ENCODE measurements around the gene GGACT. TPM values are rescaled to one million over a fixed set of nuclear protein-coding genes. Genes with fewer than 3 reads are reported as not detected.
"Not testable (repeated sequence)": the region's sequence is repeated elsewhere in the genome, so short reads cannot be mapped to it uniquely, and the experiment has no call there.

Gene GGACT
- total RNA-seq, 3 donors from 2014 or later (not counting 1 experiment from before 2014, with no cell fraction given): 8.8 to 16.4 (median 15.1) TPM

DNA sequence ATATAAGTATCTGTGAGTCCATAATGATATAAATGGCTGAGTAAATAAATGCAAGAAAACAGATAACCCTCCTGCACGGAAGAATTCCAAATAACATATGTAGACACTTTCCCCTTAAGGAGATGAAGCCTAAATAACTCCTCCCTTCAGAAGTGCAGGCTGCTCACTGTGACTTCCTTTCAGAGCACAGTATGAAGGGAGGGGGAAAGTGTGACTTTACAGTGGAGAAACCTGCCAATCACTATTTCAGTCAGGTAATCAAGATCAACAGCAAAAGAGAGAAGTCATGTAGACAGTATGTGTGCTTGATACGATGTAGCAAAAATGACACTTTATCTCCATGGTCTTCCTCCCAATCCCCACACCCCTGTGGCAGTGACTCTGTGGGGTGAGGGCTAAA lies 7.1 kb downstream of the GGACT start:
- Histone ChIP-seq H3K36me3 (ENCODE audit: control insufficient read depth, insufficient read depth, low read length) (peaks cover 8% of the 10 kb centered on the region), H3K4me1 (ENCODE audit: control insufficient read depth, insufficient read depth, low read length) (peaks cover 4% of the 10 kb centered on the region), H3K9me3 (ENCODE audit: control insufficient read depth, insufficient read depth, low read length) (no peaks in the 10 kb centered on the region), H3K4me3 (ENCODE audit: low read length) (no peak overlapping the region), H3K27me3 (ENCODE audit: control insufficient read depth, insufficient read depth, low read length) (no peaks in the 10 kb centered on the region), H3K27ac (ENCODE audit: low read length) (no peak overlapping the region)
- peaks cover 7% of the 10 kb centered on the region for H3K36me3 Mint-ChIP-seq
- TF ChIP-seq, protein P1, sequence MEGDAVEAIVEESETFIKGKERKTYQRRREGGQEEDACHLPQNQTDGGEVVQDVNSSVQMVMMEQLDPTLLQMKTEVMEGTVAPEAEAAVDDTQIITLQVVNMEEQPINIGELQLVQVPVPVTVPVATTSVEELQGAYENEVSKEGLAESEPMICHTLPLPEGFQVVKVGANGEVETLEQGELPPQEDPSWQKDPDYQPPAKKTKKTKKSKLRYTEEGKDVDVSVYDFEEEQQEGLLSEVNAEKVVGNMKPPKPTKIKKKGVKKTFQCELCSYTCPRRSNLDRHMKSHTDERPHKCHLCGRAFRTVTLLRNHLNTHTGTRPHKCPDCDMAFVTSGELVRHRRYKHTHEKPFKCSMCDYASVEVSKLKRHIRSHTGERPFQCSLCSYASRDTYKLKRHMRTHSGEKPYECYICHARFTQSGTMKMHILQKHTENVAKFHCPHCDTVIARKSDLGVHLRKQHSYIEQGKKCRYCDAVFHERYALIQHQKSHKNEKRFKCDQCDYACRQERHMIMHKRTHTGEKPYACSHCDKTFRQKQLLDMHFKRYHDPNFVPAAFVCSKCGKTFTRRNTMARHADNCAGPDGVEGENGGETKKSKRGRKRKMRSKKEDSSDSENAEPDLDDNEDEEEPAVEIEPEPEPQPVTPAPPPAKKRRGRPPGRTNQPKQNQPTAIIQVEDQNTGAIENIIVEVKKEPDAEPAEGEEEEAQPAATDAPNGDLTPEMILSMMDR (IDR thresholded peaks at IDR 0.05): no peak
- whole genome bisulfite sequencing (ENCODE audit: insufficient coverage): no CpG with 5 or more reads among the region's 2 CpGs
- intact Hi-C loops (cut with micrococcal nuclease): no loop called here
- ATAC-seq (peak; percentile 62 to 80 (median 65)), DNase-seq (no peak)
- no peaks in the 10 kb centered on the region for H3K9me3 Mint-ChIP-seq
- peaks cover 14 to 33% of the 10 kb centered on the region in 2 donors for H3K4me1 Mint-ChIP-seq
- no peaks in the 10 kb centered on the region for H3K27me3 Mint-ChIP-seq (ENCODE audit: low read depth in 2 of 2)
- peak overlapping the region; percentile 8 for H3K4me3 Mint-ChIP-seq
- H3K27ac Mint-ChIP-seq: peak overlapping the region; percentile 17 to 56

DNA sequence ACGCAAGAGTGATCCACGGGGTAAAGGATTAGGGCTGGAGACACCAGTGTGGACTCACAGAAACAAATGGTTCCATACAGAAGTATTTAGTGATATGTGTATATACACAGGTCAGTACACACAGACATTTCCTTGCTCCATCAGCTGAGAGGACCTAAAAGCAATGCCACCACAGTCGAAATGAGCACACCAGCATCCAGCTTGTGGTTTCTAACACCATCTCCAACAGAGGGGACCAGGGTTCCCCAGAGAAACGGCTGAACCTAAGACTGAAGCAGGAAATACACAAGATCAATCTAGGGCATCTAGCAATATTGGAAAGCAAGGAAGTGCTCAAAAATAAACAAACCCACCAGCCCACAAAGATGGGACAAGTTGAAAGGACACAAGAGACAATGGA lies 7.6 kb downstream of the GGACT start:
- Mint-ChIP-seq H3K4me3 (peak overlapping the region; percentile 36), H3K36me3 (peaks cover 7% of the 10 kb centered on the region), H3K27me3 (ENCODE audit: low read depth in 2 of 2) (no peaks in the 10 kb centered on the region), H3K9me3 (no peaks in the 10 kb centered on the region), H3K27ac (peak overlapping the region; percentile 17 to 56), H3K4me1 (peaks cover 14 to 30% of the 10 kb centered on the region in 2 donors)
- TF ChIP-seq, protein P1 (IDR thresholded peaks at IDR 0.05): no peak
- no peak overlapping the region for H3K4me3 ChIP-seq (ENCODE audit: low read length)
- peaks cover 8% of the 10 kb centered on the region for H3K36me3 ChIP-seq (ENCODE audit: control insufficient read depth, insufficient read depth, low read length)
- H3K4me1 ChIP-seq (ENCODE audit: control insufficient read depth, insufficient read depth, low read length): peaks cover 4% of the 10 kb centered on the region
- WGBS (ENCODE audit: insufficient coverage): 66% methylated on average over 4 of the region's 4 CpGs
- no peak overlapping the region for H3K27ac ChIP-seq (ENCODE audit: low read length)
- DNase-seq (no peak), ATAC-seq (peak in 1 of 3 donors; percentile 45)
- no peaks in the 10 kb centered on the region for H3K9me3 ChIP-seq (ENCODE audit: control insufficient read depth, insufficient read depth, low read length)
- H3K27me3 ChIP-seq (ENCODE audit: control insufficient read depth, insufficient read depth, low read length): no peaks in the 10 kb centered on the region
- intact Hi-C loops (cut with micrococcal nuclease): no loop called here

DNA sequence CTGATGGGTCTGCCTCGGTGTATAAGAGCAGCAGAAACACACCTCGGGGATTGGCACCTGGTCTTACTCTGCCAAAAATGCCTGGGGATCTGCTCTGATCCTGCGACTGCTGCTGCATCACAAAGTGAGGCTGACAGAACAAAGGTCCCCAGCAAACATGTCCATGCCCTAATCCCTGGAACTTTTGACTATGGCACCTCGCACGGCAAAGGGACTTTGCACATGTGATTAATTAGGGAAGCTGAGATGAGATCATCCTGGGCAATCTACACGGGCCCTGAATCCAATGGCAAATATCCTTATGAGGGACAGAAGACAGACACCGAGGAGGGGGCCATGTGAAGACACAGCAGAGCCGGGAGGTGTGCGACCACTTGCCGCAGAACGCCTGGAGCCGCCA lies 8.5 kb downstream of the GGACT start:
- Histone ChIP-seq H3K27me3 (ENCODE audit: control insufficient read depth, insufficient read depth, low read length) (no peaks in the 10 kb centered on the region), H3K9me3 (ENCODE audit: control insufficient read depth, insufficient read depth, low read length) (no peaks in the 10 kb centered on the region), H3K4me1 (ENCODE audit: control insufficient read depth, insufficient read depth, low read length) (peaks cover 4% of the 10 kb centered on the region), H3K4me3 (ENCODE audit: low read length) (no peak overlapping the region), H3K36me3 (ENCODE audit: control insufficient read depth, insufficient read depth, low read length) (peaks cover 8% of the 10 kb centered on the region), H3K27ac (ENCODE audit: low read length) (no peak overlapping the region)
- TF ChIP-seq, protein P1 (IDR thresholded peaks at IDR 0.05): no peak
- Mint-ChIP-seq H3K36me3 (peaks cover 7% of the 10 kb centered on the region), H3K27ac (no peak overlapping the region), H3K27me3 (ENCODE audit: low read depth in 2 of 2) (no peaks in the 10 kb centered on the region), H3K4me3 (no peak overlapping the region), H3K4me1 (peaks cover 17 to 32% of the 10 kb centered on the region in 2 donors), H3K9me3 (no peaks in the 10 kb centered on the region)
- intact Hi-C loops (cut with micrococcal nuclease): no loop called here
- 97% methylated on average over 12 of the region's 12 CpGs for WGBS (ENCODE audit: insufficient coverage)
- DNase-seq (no peak), ATAC-seq (no peak)

DNA sequence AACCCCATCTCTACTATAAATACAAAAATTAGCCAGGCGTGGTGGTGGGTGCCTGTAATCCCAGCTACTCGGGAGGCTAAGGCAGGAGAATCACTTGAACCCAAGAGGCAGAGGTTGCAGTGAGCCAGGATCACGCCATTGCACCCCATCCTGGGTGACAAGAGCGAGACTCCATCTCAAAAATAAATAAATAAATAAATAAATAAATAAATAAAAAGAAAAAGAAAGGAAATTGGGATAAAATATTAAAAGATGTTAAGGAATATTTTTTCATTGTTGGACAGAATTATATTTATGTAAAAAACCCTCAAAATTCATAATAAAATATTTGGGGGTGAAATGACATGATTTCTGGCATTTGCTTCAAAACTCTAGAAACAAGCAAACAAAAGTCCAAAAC lies 11.3 kb downstream of the GGACT start:
- H3K36me3 ChIP-seq (ENCODE audit: control insufficient read depth, insufficient read depth, low read length); intact Hi-C loops (cut with micrococcal nuclease); H3K27ac ChIP-seq (ENCODE audit: low read length); H3K9me3 ChIP-seq (ENCODE audit: control insufficient read depth, insufficient read depth, low read length); H3K27ac Mint-ChIP-seq; H3K4me1 ChIP-seq (ENCODE audit: control insufficient read depth, insufficient read depth, low read length); H3K27me3 ChIP-seq (ENCODE audit: control insufficient read depth, insufficient read depth, low read length); H3K27me3 Mint-ChIP-seq (ENCODE audit: low read depth in 2 of 2); H3K36me3 Mint-ChIP-seq; H3K9me3 Mint-ChIP-seq; ATAC-seq; DNase-seq; H3K4me3 ChIP-seq (ENCODE audit: low read length); H3K4me3 Mint-ChIP-seq: not testable (repeated sequence)
- H3K4me1 Mint-ChIP-seq: peaks cover 36 to 48% of the 10 kb centered on the region in 2 donors
- 100% methylated on average over 2 of the region's 4 CpGs for WGBS (ENCODE audit: insufficient coverage)

Measured in natural killer cell (primary cell).